ENCODE results near the gene CFAP92.
"Not testable (repeated sequence)": the region's sequence is repeated elsewhere in the genome, so short reads cannot be mapped to it uniquely, and the experiment has no call there.

CFAP92 gene

GRCh38 chr3:128933213-128933921 lies 60.5 kb downstream of the CFAP92 start:
- no peak for FAIRE-seq

GRCh38 chr3:128932516-128933212 lies 61.2 kb downstream of the CFAP92 start:
- FAIRE-seq, result no peak

- no peak for FAIRE-seq
Observed at GRCh38 chr3:128931046-128931445, 62.8 kb downstream of the CFAP92 start.

DNA sequence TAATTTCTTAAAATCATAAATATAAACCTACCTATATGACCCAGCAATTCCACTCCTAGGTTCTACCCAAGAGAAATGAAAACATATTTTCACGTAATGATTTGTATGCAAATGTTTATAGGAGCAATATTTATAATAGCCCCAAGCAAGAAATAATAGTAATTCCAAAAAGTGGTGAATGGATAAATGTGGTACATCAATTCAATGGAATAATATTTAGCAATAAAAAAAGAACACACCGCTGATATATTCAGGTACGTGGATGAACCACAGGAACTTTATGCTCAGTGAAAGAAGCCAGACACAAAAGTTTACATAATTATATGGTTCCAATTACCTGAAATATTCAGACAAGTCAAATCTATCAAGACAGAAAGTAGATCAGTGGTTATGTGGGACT lies 64.5 kb downstream of the CFAP92 start:
- FAIRE-seq, result no peak

GRCh38 chr3:128923986-128924385 lies 69.9 kb downstream of the CFAP92 start:
- not testable (repeated sequence) for FAIRE-seq

DNA sequence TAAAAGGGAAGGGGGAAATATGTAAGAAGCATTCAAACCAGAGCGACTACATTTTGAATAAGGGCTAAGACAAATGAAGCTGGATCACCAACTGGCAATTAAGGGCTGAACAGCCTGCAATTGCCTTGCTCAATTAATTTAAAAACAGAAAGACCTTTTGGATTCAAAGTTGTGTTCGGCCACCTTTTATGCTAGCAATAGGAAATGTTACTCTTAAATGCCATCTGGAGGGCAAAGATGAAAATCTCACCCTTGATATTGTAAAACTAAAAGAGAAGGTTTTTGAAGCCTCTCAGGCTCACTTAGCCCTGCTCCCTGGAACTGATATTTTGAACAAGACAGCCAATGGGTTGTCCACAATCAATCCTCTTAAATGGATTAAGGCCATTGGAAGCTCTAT lies 70.3 kb downstream of the CFAP92 start:
- no peak for FAIRE-seq

DNA sequence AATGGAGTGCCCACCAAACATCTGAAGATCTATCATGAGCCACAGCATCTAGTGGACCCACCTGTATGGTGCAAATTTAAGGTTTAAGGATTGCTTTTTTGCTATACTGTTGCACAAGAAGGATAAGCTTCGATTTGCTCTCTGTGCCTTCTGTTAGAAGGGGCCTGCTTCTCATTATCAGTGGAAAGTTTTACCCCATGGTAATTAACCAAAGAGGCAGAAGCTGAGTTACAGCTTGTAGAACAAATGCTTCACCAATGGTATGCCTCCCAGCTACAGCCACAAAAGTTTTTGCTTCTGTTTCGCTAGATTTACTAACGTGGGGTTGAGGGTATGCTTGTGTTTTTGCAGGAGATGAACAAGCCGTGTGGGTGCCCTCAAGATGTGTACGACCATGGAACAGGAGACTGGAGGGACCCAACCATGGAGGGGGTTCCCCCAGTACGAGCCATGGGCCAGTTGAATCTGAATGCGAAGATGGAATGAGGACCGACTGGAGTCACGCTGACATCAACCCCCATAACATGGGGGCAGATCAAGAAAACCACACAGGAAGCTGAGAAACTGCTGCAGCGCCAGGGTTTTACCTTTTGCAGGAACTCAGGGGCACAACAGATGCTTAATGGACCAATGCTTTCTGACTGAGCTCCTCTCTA lies 70.9 kb downstream of the CFAP92 start:
- FAIRE-seq, result no peak

DNA sequence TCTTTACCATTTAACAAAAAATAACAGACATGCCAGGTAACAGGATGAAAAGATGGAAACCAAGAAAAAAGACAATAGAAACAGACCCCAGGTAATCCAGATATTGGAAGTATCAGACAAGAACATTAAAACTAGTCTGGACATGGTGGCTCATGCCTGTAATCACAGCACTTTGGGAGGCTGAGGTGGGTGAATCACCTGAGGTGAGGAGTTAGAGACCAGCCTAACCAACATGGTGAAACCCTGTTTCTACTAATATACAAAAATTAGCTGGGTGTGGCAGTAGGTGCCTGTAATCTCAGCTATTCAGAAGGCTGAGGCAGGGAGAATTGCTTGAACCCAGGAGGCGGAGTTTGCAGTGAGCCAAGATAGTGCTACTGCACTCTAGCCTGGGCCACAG lies 73.9 kb downstream of the CFAP92 start:
- no peak for FAIRE-seq

DNA sequence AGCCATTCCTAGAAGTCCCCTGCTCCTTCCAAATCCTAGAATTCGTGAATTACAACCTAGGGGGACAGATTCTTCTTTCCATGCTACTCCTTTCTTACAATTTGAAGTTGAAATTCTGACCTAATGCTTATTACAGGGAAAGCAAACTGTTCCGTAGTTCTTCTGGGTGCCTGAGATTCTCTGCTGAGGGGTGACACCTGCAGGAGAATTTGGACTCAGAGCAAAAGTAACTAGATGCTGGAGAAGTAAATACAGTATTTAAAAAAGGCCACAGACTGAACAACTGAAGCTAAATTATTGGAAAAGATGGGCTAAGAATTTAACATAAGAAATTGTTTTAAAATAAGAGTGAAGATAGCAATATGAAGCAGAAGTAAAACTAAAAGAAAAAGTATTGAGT lies 76.6 kb downstream of the CFAP92 start:
- no peak for FAIRE-seq

DNA sequence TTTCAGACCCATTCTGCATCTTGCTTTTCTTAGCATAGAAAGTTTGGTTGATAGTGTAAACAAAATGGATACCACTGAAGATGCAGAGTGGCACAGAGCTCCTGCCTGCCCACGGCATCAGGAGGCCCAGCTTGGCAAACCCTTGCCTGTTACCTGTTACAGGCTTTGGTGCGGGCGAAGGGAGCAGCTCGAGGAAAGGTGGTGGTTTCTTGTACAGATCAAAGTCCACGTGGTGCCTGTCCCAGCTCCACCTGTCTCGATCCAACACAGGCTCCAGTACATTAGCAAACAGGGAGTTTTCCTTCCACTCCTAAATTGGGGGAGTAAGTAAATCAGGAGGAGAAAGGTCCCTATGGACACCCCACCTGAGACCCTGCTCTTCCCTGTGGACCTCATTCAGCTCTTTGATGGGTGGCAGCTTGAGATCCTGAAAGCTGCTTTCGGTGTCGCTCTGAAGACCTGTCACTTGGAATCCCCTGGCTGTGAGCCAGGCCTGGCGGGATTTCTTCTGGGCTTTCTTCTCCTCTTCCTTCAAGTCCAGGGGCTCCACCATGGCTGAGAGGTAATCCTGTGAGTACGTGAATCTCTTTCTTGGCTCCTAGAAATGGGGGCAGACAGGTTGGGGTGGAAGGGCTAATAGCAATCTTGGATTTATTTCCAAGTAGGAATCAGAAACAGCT lies 78.8 kb downstream of the CFAP92 start:
- no peak for FAIRE-seq

GRCh38 chr3:128911911-128912310 lies 82.0 kb downstream of the CFAP92 start:
- no peak for FAIRE-seq

- FAIRE-seq, result no peak
Observed at GRCh38 chr3:128910006-128910405, 83.9 kb downstream of the CFAP92 start.

DNA sequence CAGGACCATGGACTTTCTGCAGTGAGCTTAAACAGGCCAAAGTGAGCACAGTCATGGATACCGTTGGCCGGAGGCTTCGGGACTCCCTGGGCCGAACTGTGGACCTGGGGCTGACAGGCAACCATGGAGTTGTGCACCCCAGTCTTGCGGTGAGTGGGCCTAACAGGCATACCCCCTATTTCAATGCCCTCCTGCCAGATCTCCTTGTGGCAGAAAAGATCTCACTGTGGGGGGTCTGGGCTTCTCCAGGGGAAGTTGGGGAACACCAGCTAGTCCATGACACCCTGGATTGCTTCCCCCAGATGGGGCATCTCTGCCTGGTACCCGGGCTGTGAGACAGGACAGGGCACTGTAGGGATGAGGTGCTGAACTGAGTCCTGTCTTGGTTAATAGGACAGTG lies 84.9 kb downstream of the CFAP92 start:
- no peak for FAIRE-seq

GRCh38 chr3:128907706-128908445 lies 86.0 kb downstream of the CFAP92 start:
- FAIRE-seq, result no peak

DNA sequence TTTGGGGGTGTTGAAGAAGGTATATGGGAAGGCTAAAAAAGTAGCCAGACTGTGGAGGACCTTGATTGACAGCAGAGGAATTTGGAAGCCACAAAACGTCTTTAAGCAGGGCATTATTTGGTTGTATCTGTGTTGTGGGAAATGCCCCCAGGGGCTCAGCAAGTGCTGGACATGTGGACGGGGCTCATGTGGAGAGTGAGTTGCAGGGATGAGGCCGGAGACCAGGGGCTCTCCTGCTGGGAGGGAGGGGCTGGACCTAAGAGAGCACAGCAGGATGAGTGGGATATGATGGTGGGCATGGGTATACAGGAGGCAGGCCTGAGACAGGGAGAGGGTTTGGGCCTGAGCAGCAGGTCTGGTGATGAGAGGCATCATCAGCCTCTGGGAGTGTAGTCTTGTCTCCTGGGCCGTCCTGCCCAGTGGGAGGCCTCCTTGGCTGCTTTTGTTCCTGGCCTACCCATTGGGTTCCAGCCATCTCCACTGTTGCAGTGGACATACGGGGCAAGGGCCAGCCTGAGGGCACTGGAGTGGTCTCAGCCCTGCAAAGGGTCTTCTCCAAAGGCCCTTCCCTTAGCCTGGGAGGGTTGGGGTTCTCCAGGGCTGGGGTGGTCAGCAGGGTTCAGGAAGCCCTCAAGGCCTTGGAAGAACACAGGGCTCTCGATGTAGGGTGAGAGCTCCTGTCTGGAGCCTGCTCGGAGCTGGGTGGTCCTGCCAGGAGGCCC lies 86.9 kb downstream of the CFAP92 start:
- FAIRE-seq, result no peak

DNA sequence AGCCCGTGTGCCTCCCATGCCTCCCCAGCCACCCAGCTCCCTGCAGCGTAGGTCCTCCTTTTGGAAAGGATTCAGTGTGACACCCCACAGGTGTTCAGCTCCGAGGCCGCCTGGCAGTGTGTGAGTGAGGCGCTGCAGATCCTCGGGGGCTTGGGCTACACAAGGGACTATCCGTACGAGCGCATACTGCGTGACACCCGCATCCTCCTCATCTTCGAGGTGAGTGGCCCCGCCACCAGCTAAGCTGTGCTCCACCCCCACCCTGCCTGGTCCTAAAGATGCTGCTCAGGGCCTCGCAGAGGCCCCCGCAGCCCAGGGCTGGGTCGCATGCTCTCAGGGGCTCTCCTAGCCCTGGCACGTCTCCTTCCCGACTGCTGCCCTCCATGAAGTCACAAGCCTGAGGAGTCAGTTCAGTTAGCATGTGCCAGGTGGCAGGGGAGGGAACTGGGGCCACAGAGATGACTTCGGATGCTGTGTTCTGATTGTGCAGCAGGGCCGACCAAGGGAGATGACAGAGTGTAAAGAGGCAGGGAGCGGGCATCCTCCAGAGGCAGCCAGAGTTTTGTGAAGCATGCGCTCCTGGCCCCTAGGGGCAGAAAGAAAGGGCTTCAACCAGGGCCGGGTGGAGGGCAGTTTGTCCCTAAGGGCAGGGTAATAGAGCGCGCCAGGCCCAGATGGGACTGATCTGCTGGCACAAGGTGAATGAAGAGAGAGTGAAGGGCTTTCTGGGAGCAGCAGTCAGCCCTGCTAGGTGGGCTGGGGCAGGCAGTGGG lies 87.7 kb downstream of the CFAP92 start:
- FAIRE-seq, result no peak

- FAIRE-seq, result no peak
Observed at GRCh38 chr3:128903501-128903900, 90.4 kb downstream of the CFAP92 start.

DNA sequence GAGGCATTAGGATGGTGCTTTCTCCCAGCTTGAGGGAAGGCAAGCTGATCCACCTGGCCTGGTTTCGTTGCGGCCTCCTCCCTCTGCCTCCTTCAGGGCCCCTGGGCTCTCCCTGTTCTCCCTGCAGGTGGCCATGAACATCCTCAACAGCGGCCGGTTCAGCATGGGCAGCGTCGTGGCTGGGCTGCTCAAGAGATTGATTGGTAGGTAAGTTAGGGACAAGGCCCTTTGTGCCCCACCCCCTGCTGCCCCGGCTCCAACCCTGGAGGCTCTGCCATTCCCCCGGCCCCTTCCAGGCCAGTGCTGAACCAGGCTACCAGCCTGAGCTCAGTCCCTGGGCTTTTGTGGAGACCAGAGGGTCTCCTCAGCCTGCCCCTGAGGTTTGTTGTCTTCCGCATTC lies 91.5 kb downstream of the CFAP92 start:
- FAIRE-seq, result no peak

DNA sequence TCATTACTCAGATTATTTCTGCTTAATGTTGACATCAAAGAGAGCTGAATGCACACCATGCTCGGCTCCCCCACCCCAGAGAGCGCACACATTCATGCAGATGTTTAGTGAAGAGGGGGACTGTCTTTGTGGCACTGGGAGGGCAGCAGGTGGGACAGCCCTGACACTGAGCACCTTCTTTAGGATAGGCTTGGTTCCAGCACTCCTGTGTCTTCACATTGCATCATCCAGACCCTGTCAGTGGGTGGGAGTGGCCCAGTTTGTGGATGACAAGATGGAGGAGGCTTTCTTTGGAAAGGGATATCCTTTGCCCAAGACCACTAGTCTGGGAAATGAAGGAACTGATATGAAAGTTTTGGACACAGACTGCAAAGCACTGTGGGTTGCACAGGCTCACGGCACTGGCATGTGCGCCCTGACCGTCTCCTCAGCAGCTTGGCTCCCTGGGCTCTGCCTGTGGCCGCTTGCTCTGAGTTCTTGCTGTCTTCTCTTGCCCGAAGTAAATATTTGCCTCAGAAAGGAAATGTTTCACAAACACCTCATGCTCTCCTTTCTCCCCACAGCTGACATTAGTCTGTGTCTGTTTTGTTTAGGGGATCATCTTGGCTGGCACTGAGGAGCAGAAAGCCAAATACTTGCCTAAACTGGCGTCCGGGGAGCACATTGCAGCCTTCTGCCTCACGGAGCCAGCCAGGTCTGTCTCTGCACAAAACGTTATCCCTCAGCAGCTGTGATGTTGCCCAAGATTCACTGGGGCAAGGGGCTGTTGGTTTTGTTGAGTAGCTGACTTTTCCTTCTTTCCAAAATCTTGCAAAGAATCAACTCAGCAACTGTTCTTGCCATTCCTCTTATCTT lies 97.8 kb downstream of the CFAP92 start:
- FAIRE-seq, result no peak

Data from colon (tissue), 2 donors.